Aorta (tissue), 4 donors: Measurements from ENCODE around the gene SIVA1. TPM values are rescaled to one million over a fixed set of nuclear protein-coding genes. Genes with fewer than 3 reads are reported as not detected.

Experiments used
- polyA plus RNA-seq, 2 donors: library from polyadenylated mRNA; stranded (reverse); fragments of 200-250 nt; gene quantifications; one replicate each; pipeline ENCODE4 v1.2.3, GENCODE V29; 2013
- total RNA-seq, 2 donors: library from RNA; stranded (reverse); fragmentation: NEBNext Ultra II Directional; extraction: Animal tissue kit (Norgen Biotek cat#: 25700); gene quantifications; one replicate each; pipeline ENCODE4 v1.2.1, GENCODE V29; 2021
- donor health status: healthy with polysubstance abuse.
- donor health status: Bipolar disorder and iron deficiency.
- donor health status: DM: no; HTN: no; CAD: no.
- donor health status: DM: yes; HTN: yes; CAD: no.

SIVA1 gene
- total and polyA plus RNA-seq, 4 donors: 74.3 to 241 (median 151) TPM

Other genes with a start within 250 kb of the SIVA1 start
- gene C14orf180, start 173.4 kb upstream of the SIVA1 start, total RNA-seq: 1 to 10 TPM in 1 of 2 donors, under 1 TPM in 1; 0.68 to 1.3 TPM
- gene C14orf180, start 173.4 kb upstream of the SIVA1 start, polyA plus RNA-seq: under 1 TPM in 1 of 2 donors, not detected in 1; 0.50 TPM
- gene TMEM179, start 148.4 kb upstream of the SIVA1 start, total RNA-seq: not detected
- not detected for gene TMEM179, start 148.4 kb upstream of the SIVA1 start, polyA plus RNA-seq
- 100 to 1,000 TPM in 1 of 2 donors, 10 to 100 TPM in 1; 84.9 to 102 TPM for gene INF2, start 63.5 kb upstream of the SIVA1 start, total RNA-seq
- 100 to 1,000 TPM in 1 of 2 donors, 10 to 100 TPM in 1; 31.9 to 185 TPM for gene INF2, start 63.5 kb upstream of the SIVA1 start, polyA plus RNA-seq
- gene ADSS1, start 28.9 kb upstream of the SIVA1 start, total RNA-seq: 10 to 100 TPM; 44.8 to 63.2 TPM
- 10 to 100 TPM; 25.0 to 80.2 TPM for gene ADSS1, start 28.9 kb upstream of the SIVA1 start, polyA plus RNA-seq
- 100 to 1,000 TPM; 124 to 154 TPM for gene AKT1, start 42.6 kb downstream of the SIVA1 start, total RNA-seq
- gene AKT1, start 42.6 kb downstream of the SIVA1 start, polyA plus RNA-seq: 100 to 1,000 TPM in 1 of 2 donors, 10 to 100 TPM in 1; 93.2 to 118 TPM
- 1 to 10 TPM; 4.4 to 4.7 TPM for gene ZBTB42, start 48.0 kb downstream of the SIVA1 start, total RNA-seq
- gene ZBTB42, start 48.0 kb downstream of the SIVA1 start, polyA plus RNA-seq: 1 to 10 TPM; 1.6 to 1.9 TPM
- gene CEP170B, start 112.1 kb downstream of the SIVA1 start, total RNA-seq: 10 to 100 TPM; 30.0 to 36.2 TPM
- 10 to 100 TPM in 1 of 2 donors, 1 to 10 TPM in 1; 6.4 to 16.2 TPM for gene CEP170B, start 112.1 kb downstream of the SIVA1 start, polyA plus RNA-seq
- gene PLD4, start 171.7 kb downstream of the SIVA1 start, total RNA-seq: 1 to 10 TPM in 1 of 2 donors, under 1 TPM in 1; 0.62 to 1.7 TPM
- gene PLD4, start 171.7 kb downstream of the SIVA1 start, polyA plus RNA-seq: under 1 TPM in 1 of 2 donors, not detected in 1; 0.38 TPM
- gene AHNAK2, start 225.2 kb downstream of the SIVA1 start, total RNA-seq: 10 to 100 TPM; 25.5 to 61.3 TPM
- gene AHNAK2, start 225.2 kb downstream of the SIVA1 start, polyA plus RNA-seq: 10 to 100 TPM in 1 of 2 donors, 1 to 10 TPM in 1; 4.6 to 10.6 TPM
- gene CLBA1, start 232.6 kb downstream of the SIVA1 start, total RNA-seq: 1 to 10 TPM; 2.6 to 5.1 TPM
- gene CLBA1, start 232.6 kb downstream of the SIVA1 start, polyA plus RNA-seq: 10 to 100 TPM in 1 of 2 donors, 1 to 10 TPM in 1; 1.8 to 10.2 TPM